GM23338 (cell line): ENCODE measurements around the gene SHANK2. TPM values are rescaled to one million over a fixed set of nuclear protein-coding genes. Genes with fewer than 3 reads are reported as not detected.

Experiments used
- ATAC-seq: fragments of 200-7000 bp; cut with Tn5 transposase; 3 replicates; pipeline ENCODE4 v1.9.1; 2020
- DNase-seq: peaks from one replicate; pipeline ENCODE4 v3.0.0-alpha.2; 2015; ENCODE audit warnings: low spot score
- H2AFZ ChIP-seq: fragments of 200-600 bp; sonication (generic); 2 replicates; pipeline ENCODE4 v1.8.0; 2016; ENCODE audit warnings: antibody characterized with exemption, mild to moderate bottlenecking, moderate library complexity
- H3F3A ChIP-seq: fragments of 200-600 bp; sonication (generic); replicated peaks from 2 replicates; pipeline ENCODE4 v1.8.0; 2017; ENCODE audit warnings: antibody characterized with exemption, mixed run types, low read depth
- H3K27ac ChIP-seq: fragments of 200-600 bp; sonication (generic); 2 replicates; pipeline ENCODE4 v1.6.1; 2016; ENCODE audit warnings: low read depth
- H3K27me3 ChIP-seq: fragments of 200-600 bp; sonication (generic); 2 replicates; pipeline ENCODE4 v1.8.0; 2016; ENCODE audit warnings: mild to moderate bottlenecking, mixed run types, moderate library complexity; ENCODE audit not compliant: insufficient read depth
- H3K36me3 ChIP-seq: fragments of 200-600 bp; sonication (generic); 2 replicates; pipeline ENCODE4 v1.8.0; 2016; ENCODE audit warnings: mild to moderate bottlenecking; ENCODE audit not compliant: insufficient read depth
- H3K4me1 ChIP-seq: fragments of 200-600 bp; sonication (generic); 2 replicates; pipeline ENCODE4 v1.8.0; 2016; ENCODE audit warnings: mild to moderate bottlenecking, moderate library complexity; ENCODE audit not compliant: insufficient read depth
- H3K4me2 ChIP-seq: fragments of 200-600 bp; sonication (generic); 2 replicates; pipeline ENCODE4 v1.7.1; 2017; ENCODE audit warnings: mixed run types
- H3K4me3 ChIP-seq: fragments of 200-600 bp; sonication (generic); 2 replicates; pipeline ENCODE4 v1.6.1; 2016; ENCODE audit warnings: mixed run types
- H3K79me2 ChIP-seq: fragments of 200-600 bp; sonication (generic); replicated peaks from 2 replicates; pipeline ENCODE4 v1.8.0; 2017; ENCODE audit warnings: mild to moderate bottlenecking; ENCODE audit not compliant: insufficient read depth
- H3K9me2 ChIP-seq: fragments of 200-600 bp; sonication (generic); 2 replicates; pipeline ENCODE4 v1.8.0; 2017; ENCODE audit not compliant: insufficient read depth
- H4K20me1 ChIP-seq: fragments of 200-600 bp; sonication (generic); replicated peaks from 2 replicates; pipeline ENCODE4 v1.8.0; 2017; ENCODE audit warnings: mild to moderate bottlenecking; ENCODE audit not compliant: insufficient read depth
- H3K27ac Mint-ChIP-seq: 2 replicates; pipeline ENCODE4 v1.8.0; 2020; ENCODE audit warnings: inconsistent platforms, mild to moderate bottlenecking, moderate library complexity, mixed read lengths
- H3K27me3 Mint-ChIP-seq: 3 replicates; pipeline ENCODE4 v1.8.0; 2022; ENCODE audit warnings: low read depth, mild to moderate bottlenecking, moderate library complexity, mixed read lengths, inconsistent platforms; ENCODE audit not compliant: insufficient read depth, poor library complexity
- H3K36me3 Mint-ChIP-seq: 3 replicates; pipeline ENCODE4 v1.8.0; 2021; ENCODE audit warnings: low read depth, mild to moderate bottlenecking, inconsistent platforms, moderate library complexity, mixed read lengths
- H3K4me1 Mint-ChIP-seq: 3 replicates; pipeline ENCODE4 v1.8.0; 2020; ENCODE audit warnings: mild to moderate bottlenecking, inconsistent platforms, mixed read lengths
- H3K4me3 Mint-ChIP-seq: 3 replicates; pipeline ENCODE4 v1.8.0; 2021; ENCODE audit warnings: moderate library complexity, mild to moderate bottlenecking, inconsistent platforms, mixed read lengths
- H3K9me3 Mint-ChIP-seq: 3 replicates; pipeline ENCODE4 v1.8.0; 2020; ENCODE audit warnings: moderate library complexity, mild to moderate bottlenecking, inconsistent platforms, mixed read lengths
- CREB1 ChIP-seq: fragments of 250-450 bp; sonication (Bioruptor Pico); IDR thresholded peaks from 2 replicates; pipeline ENCODE4 v1.5.0; 2020; ENCODE audit warnings: low read depth, mild to moderate bottlenecking, moderate library complexity
- EZH2 ChIP-seq: fragments of 200-600 bp; sonication (generic); IDR thresholded peaks from one replicate; pipeline ENCODE4 v1.8.0; 2017; ENCODE audit warnings: antibody characterized with exemption, mild to moderate bottlenecking, low read depth; ENCODE audit not compliant: unreplicated experiment
- EZH2phosphoT487 ChIP-seq: fragments of 200-600 bp; sonication (generic); IDR thresholded peaks from one replicate; pipeline ENCODE4 v1.8.1; 2018; ENCODE audit warnings: antibody characterized with exemption; ENCODE audit not compliant: unreplicated experiment
- JUNB ChIP-seq: IDR thresholded peaks from one replicate; pipeline ENCODE4 v1.6.1; 2016; ENCODE audit warnings: antibody characterized with exemption; ENCODE audit not compliant: unreplicated experiment
- NANOG ChIP-seq: IDR thresholded peaks from 2 replicates; pipeline ENCODE4 v1.6.1; 2016; ENCODE audit warnings: antibody characterized with exemption, borderline replicate concordance
- ZNF114 ChIP-seq: fragments of 250-450 bp; sonication (Bioruptor Pico); IDR thresholded peaks from 2 replicates; pipeline ENCODE4 v1.5.0; 2020; ENCODE audit warnings: mild to moderate bottlenecking, moderate library complexity
- ZNF331 ChIP-seq: fragments of 250-450 bp; sonication (Bioruptor Pico); IDR thresholded peaks from 2 replicates; pipeline ENCODE4 v1.5.0; 2020; ENCODE audit warnings: low read depth, mild to moderate bottlenecking, moderate library complexity
- ZNF462 ChIP-seq: fragments of 250-450 bp; sonication (Bioruptor Pico); IDR thresholded peaks from 2 replicates; pipeline ENCODE4 v1.5.0; 2020; ENCODE audit warnings: mild to moderate bottlenecking, moderate library complexity
- polyA plus RNA-seq: library from polyadenylated mRNA; unstranded; fragments of >200 nt; fragmentation: Nextera tagmentation; extraction: Ambion mirVana; gene quantifications from 2 replicates; pipeline ENCODE4 v1.2.1, GENCODE V29; 2016
- total RNA-seq: library from RNA; depleted of rRNA; stranded (reverse); fragments of >200 nt; shearing (Covaris generic); gene quantifications from 2 replicates; pipeline ENCODE4 v1.2.3, GENCODE V29; 2014
- TF ChIP-seq, protein P1 (sequence below): IDR thresholded peaks from 2 replicates; pipeline ENCODE4 v1.6.1; 2016; ENCODE audit warnings: antibody characterized with exemption
- TF ChIP-seq, protein P2 (sequence below): IDR thresholded peaks from one replicate; pipeline ENCODE4 v1.6.1; 2018; ENCODE audit warnings: antibody characterized with exemption; ENCODE audit not compliant: unreplicated experiment

The SHANK2 gene
- total and polyA plus RNA-seq, 2 experiments from 2014 or later: 22.0 to 81.4 TPM

- TF ChIP-seq CREB1 (CRISPR knock-in tag) (no peak), NANOG (no peak), ZNF462 (no peak), JUNB (no peak), ZNF114 (no peak), EZH2phosphoT487 (no peak), ZNF331 (CRISPR knock-in tag) (no peak), EZH2 (no peak)
- TF ChIP-seq, protein P1, sequence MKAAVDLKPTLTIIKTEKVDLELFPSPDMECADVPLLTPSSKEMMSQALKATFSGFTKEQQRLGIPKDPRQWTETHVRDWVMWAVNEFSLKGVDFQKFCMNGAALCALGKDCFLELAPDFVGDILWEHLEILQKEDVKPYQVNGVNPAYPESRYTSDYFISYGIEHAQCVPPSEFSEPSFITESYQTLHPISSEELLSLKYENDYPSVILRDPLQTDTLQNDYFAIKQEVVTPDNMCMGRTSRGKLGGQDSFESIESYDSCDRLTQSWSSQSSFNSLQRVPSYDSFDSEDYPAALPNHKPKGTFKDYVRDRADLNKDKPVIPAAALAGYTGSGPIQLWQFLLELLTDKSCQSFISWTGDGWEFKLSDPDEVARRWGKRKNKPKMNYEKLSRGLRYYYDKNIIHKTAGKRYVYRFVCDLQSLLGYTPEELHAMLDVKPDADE: no peak
- TF ChIP-seq, protein P2, sequence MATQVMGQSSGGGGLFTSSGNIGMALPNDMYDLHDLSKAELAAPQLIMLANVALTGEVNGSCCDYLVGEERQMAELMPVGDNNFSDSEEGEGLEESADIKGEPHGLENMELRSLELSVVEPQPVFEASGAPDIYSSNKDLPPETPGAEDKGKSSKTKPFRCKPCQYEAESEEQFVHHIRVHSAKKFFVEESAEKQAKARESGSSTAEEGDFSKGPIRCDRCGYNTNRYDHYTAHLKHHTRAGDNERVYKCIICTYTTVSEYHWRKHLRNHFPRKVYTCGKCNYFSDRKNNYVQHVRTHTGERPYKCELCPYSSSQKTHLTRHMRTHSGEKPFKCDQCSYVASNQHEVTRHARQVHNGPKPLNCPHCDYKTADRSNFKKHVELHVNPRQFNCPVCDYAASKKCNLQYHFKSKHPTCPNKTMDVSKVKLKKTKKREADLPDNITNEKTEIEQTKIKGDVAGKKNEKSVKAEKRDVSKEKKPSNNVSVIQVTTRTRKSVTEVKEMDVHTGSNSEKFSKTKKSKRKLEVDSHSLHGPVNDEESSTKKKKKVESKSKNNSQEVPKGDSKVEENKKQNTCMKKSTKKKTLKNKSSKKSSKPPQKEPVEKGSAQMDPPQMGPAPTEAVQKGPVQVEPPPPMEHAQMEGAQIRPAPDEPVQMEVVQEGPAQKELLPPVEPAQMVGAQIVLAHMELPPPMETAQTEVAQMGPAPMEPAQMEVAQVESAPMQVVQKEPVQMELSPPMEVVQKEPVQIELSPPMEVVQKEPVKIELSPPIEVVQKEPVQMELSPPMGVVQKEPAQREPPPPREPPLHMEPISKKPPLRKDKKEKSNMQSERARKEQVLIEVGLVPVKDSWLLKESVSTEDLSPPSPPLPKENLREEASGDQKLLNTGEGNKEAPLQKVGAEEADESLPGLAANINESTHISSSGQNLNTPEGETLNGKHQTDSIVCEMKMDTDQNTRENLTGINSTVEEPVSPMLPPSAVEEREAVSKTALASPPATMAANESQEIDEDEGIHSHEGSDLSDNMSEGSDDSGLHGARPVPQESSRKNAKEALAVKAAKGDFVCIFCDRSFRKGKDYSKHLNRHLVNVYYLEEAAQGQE: no peak
- Histone ChIP-seq H4K20me1 (peaks cover 28% of the 10 kb centered on the region), H3K36me3 (no peaks in the 10 kb centered on the region), H3F3A (no peaks in the 10 kb centered on the region), H3K79me2 (peaks cover 87% of the 10 kb centered on the region), H3K9me2 (no peaks in the 10 kb centered on the region), H3K4me2 (no peak overlapping the region), H3K4me1 (peaks cover 19% of the 10 kb centered on the region), H3K27ac (no peak overlapping the region; the same call in 1 of the 2 replicates), H3K27me3 (no peaks in the 10 kb centered on the region), H3K4me3 (no peak overlapping the region), H2AFZ (no peak overlapping the region)
- no peak for ATAC-seq
- peaks cover 40% of the 10 kb centered on the region for H3K4me1 Mint-ChIP-seq
- no peak for DNase-seq
- peak overlapping the region; percentile 48; the same call in 1 of the 2 replicates for H3K27ac Mint-ChIP-seq
- H3K4me3 Mint-ChIP-seq: no peak overlapping the region
- H3K9me3 Mint-ChIP-seq: 0 out of 3 replicates have a peak, but pooled peaks cover 3% of the 10 kb centered on the region
- H3K36me3 Mint-ChIP-seq: peaks cover 27% of the 10 kb centered on the region
- H3K27me3 Mint-ChIP-seq: peaks cover 12% of the 10 kb centered on the region
Observed at GRCh38 chr11:71204748-71205664, 47.4 kb downstream of the SHANK2 start.
